SK-N-SH (cell line): ENCODE results near the gene CEBPB. TPM values are rescaled to one million over a fixed set of nuclear protein-coding genes. Genes with fewer than 3 reads are reported as not detected.
A peak's percentile ranks its signal among the peaks of the same experiment; 100 is the strongest.

Experiments
- CTCF ChIA-PET: fragments of 300-600, 350-600 bp; formaldehyde crosslinking; extraction: SDS; loops from one replicate; lab custom pipeline; 2021; lab: Yijun Ruan, JAX
- POLR2A ChIA-PET: fragments of 350-600 bp; sonication (Branson Sonifier 250); formaldehyde crosslinking; extraction: SDS; loops from one replicate; lab custom pipeline; 2020; ENCODE audit warnings: antibody characterized with exemption, inconsistent platforms; lab: Yijun Ruan, JAX
- DNase-seq: peaks from one replicate; pipeline ENCODE4 v3.0.0; 2012
- H2AFZ ChIP-seq: fragments of 200-600 bp; sonication (generic); 2 replicates; pipeline ENCODE4 v1.8.1; 2016; ENCODE audit warnings: antibody characterized with exemption, mild to moderate bottlenecking, low read depth
- H3F3A ChIP-seq: fragments of 200-600 bp; sonication (generic); replicated peaks from 2 replicates; pipeline ENCODE3; 2016; ENCODE audit warnings: antibody characterized with exemption, mild to moderate bottlenecking; ENCODE audit not compliant: insufficient read depth
- H3K27ac ChIP-seq, 2 experiments: fragments of 200-500 bp in 1 of 2; fragments of 200-600 bp in 1 of 2; sonication (Bioruptor generic) in 1 of 2; sonication (generic), shearing (Covaris generic) in 1 of 2; 2 replicates each; pipeline versions ENCODE4 v1.5.1 to v1.6.1; 2014 to 2016; ENCODE audit warnings: low read depth in 2 of 2, inconsistent platforms in 1 of 2, low read length in 1 of 2, mild to moderate bottlenecking in 1 of 2, mixed read lengths in 1 of 2
- H3K27me3 ChIP-seq: fragments of 200-600 bp; sonication (generic), shearing (Covaris generic); 2 replicates; pipeline ENCODE4 v1.6.1; 2016; ENCODE audit warnings: mixed run types; ENCODE audit not compliant: insufficient read depth
- H3K36me3 ChIP-seq, 2 experiments: fragments of 200-500 bp in 1 of 2; fragments of 200-600 bp in 1 of 2; sonication (Bioruptor generic) in 1 of 2; sonication (generic) in 1 of 2; replicated peaks in 1 of 2; 2 replicates each; pipeline versions ENCODE3 to v1.5.1; 2014 to 2016; ENCODE audit warnings: low read length in 1 of 2, mild to moderate bottlenecking in 1 of 2; ENCODE audit not compliant: insufficient read depth in 2 of 2, control insufficient read depth in 1 of 2
- H3K4me1 ChIP-seq, 2 experiments: fragments of 200-500 bp in 1 of 2; fragments of 200-600 bp in 1 of 2; sonication (Bioruptor generic) in 1 of 2; sonication (generic), shearing (Covaris generic) in 1 of 2; 2 replicates each; pipeline versions ENCODE4 v1.5.1 to v1.6.1; 2014 to 2016; ENCODE audit warnings: low read depth in 1 of 2, low read length in 1 of 2, mixed run types in 1 of 2; ENCODE audit not compliant: insufficient read depth in 2 of 2, control insufficient read depth in 1 of 2
- H3K4me2 ChIP-seq: fragments of 200-600 bp; sonication (generic), shearing (Covaris generic); 2 replicates; pipeline ENCODE4 v1.6.1; 2017; ENCODE audit warnings: mixed run types
- H3K4me3 ChIP-seq, 2 experiments: fragments of 200-500 bp in 1 of 2; fragments of 200-600 bp in 1 of 2; sonication (Bioruptor generic) in 1 of 2; sonication (generic), shearing (Covaris generic) in 1 of 2; 2 replicates each; pipeline versions ENCODE4 v1.5.1 to v1.8.1; 2014 to 2016; ENCODE audit warnings: low read depth in 2 of 2, inconsistent platforms in 1 of 2, low read length in 1 of 2, mild to moderate bottlenecking in 1 of 2, mixed read lengths in 1 of 2, moderate library complexity in 1 of 2
- H3K79me2 ChIP-seq: fragments of 200-600 bp; sonication (generic); 2 replicates; pipeline ENCODE4 v1.8.1; 2017; ENCODE audit warnings: mild to moderate bottlenecking; ENCODE audit not compliant: insufficient read depth
- H3K9ac ChIP-seq: fragments of 200-600 bp; sonication (generic); 2 replicates; pipeline ENCODE4 v1.6.1; 2017; ENCODE audit warnings: mixed run types
- H3K9me2 ChIP-seq: fragments of 200-600 bp; sonication (generic); 2 replicates; pipeline ENCODE4 v1.6.1; 2017; ENCODE audit warnings: mixed run types
- H3K9me3 ChIP-seq: fragments of 200-600 bp; sonication (generic); 2 replicates; pipeline ENCODE4 v1.6.1; 2017; ENCODE audit warnings: mixed run types, mild to moderate bottlenecking, moderate library complexity
- H4K20me1 ChIP-seq: fragments of 200-600 bp; sonication (generic); 2 replicates; pipeline ENCODE4 v1.6.1; 2017; ENCODE audit warnings: mild to moderate bottlenecking, mixed run types; ENCODE audit not compliant: insufficient read depth
- CHD2 ChIP-seq: fragments of 150-350 bp; IDR thresholded peaks from 2 replicates; pipeline ENCODE4 v1.6.1; 2018; ENCODE audit warnings: low read length; ENCODE audit not compliant: partially characterized antibody
- ELF1 ChIP-seq: IDR thresholded peaks from 2 replicates; pipeline ENCODE4 v1.4.0; 2012
- EP300 ChIP-seq, 2 experiments: IDR thresholded peaks; 2 replicates each; pipeline versions ENCODE4 v1.4.0 to v1.6.1; 2012; ENCODE audit warnings: borderline replicate concordance in 1 of 2, low read depth in 1 of 2, low read length in 1 of 2
- EZH2phosphoT487 ChIP-seq: fragments of 200-600 bp; sonication (generic); IDR thresholded peaks from 2 replicates; pipeline ENCODE4 v1.6.1; 2017; ENCODE audit warnings: low read depth, mixed run types, mild to moderate bottlenecking, antibody characterized with exemption, moderate library complexity, borderline replicate concordance
- FOSL2 ChIP-seq: IDR thresholded peaks from 2 replicates; pipeline ENCODE4 v1.4.0; 2012; ENCODE audit warnings: low read depth, mild to moderate bottlenecking, moderate library complexity, borderline replicate concordance
- FOXJ3 ChIP-seq: sonication (generic); formaldehyde crosslinking; IDR thresholded peaks from 2 replicates; pipeline ENCODE4 v1.5.1; 2020; ENCODE audit warnings: mild to moderate bottlenecking, missing genetic modification reagents
- FOXM1 ChIP-seq: IDR thresholded peaks from 2 replicates; pipeline ENCODE4 v1.4.0; 2012; ENCODE audit warnings: low read depth, mild to moderate bottlenecking
- GABPA ChIP-seq: IDR thresholded peaks from 2 replicates; pipeline ENCODE4 v1.4.0; 2012; ENCODE audit warnings: low read depth, mild to moderate bottlenecking
- GATA2 ChIP-seq: sonication (generic); formaldehyde crosslinking; IDR thresholded peaks from 2 replicates; pipeline ENCODE4 v1.5.0; 2020; ENCODE audit warnings: mild to moderate bottlenecking, missing genetic modification reagents
- JUND ChIP-seq: IDR thresholded peaks from 2 replicates; pipeline ENCODE4 v1.4.0; 2012
- MEF2A ChIP-seq: IDR thresholded peaks from 2 replicates; pipeline ENCODE4 v1.4.0; 2012; ENCODE audit warnings: low read depth, borderline replicate concordance
- MXI1 ChIP-seq: IDR thresholded peaks from 2 replicates; pipeline ENCODE4 v1.6.1; 2012; ENCODE audit warnings: mild to moderate bottlenecking, low read depth, low read length, improper control_type of control experiment
- POLR2AphosphoS5 ChIP-seq: IDR thresholded peaks from 2 replicates; pipeline ENCODE4 v1.6.1; 2012; ENCODE audit warnings: low read depth, low read length
- RAD21 ChIP-seq: IDR thresholded peaks from 2 replicates; pipeline ENCODE4 v1.6.1; 2012; ENCODE audit warnings: mild to moderate bottlenecking, low read length
- RFX5 ChIP-seq: IDR thresholded peaks from 2 replicates; pipeline ENCODE4 v1.6.1; 2012; ENCODE audit warnings: mild to moderate bottlenecking, improper control_type of control experiment, low read length
- RXRA ChIP-seq: IDR thresholded peaks from 2 replicates; pipeline ENCODE4 v1.4.0; 2012; ENCODE audit warnings: low read depth, mild to moderate bottlenecking, borderline replicate concordance
- SIN3A ChIP-seq: IDR thresholded peaks from 2 replicates; pipeline ENCODE4 v1.6.1; 2012; ENCODE audit warnings: low read depth, mild to moderate bottlenecking, low read length, moderate library complexity, borderline replicate concordance
- SMC3 ChIP-seq: IDR thresholded peaks from 2 replicates; pipeline ENCODE4 v1.6.1; 2012; ENCODE audit warnings: low read depth, low read length, improper control_type of control experiment
- TAF1 ChIP-seq: IDR thresholded peaks from 2 replicates; pipeline ENCODE4 v1.6.1; 2012; ENCODE audit warnings: low read depth, mild to moderate bottlenecking, low read length, moderate library complexity, borderline replicate concordance
- TCF12 ChIP-seq: IDR thresholded peaks from 2 replicates; pipeline ENCODE4 v1.4.0; 2012
- TEAD4 ChIP-seq: IDR thresholded peaks from 2 replicates; pipeline ENCODE4 v1.4.0; 2012; ENCODE audit warnings: mild to moderate bottlenecking, borderline replicate concordance; ENCODE audit not compliant: insufficient read depth
- YY1 ChIP-seq: IDR thresholded peaks from 2 replicates; pipeline ENCODE4 v1.4.0; 2012; ENCODE audit warnings: low read depth, mild to moderate bottlenecking
- WGBS: methylation state at CpG from one replicate; pipeline ENCODE4 v1.1.6; 2017; ENCODE audit warnings: low lambda C conversion rate; 5-methylcytosine and 5-hydroxymethylcytosine counted together
- polyA plus RNA-seq, 3 experiments: library from polyadenylated mRNA; depleted of rRNA; stranded (reverse); fragments of >200 nt; gene quantifications; 2 replicates each; pipeline ENCODE4 v1.2.3, GENCODE V29; 2012
- TF ChIP-seq, protein P1 (sequence below): IDR thresholded peaks from 2 replicates; pipeline ENCODE4 v1.4.0; 2012; ENCODE audit warnings: low read depth, borderline replicate concordance
- TF ChIP-seq, protein P2 (sequence below): fragments of 150-350 bp; IDR thresholded peaks from 2 replicates; pipeline ENCODE4 v1.6.1; 2016; ENCODE audit warnings: mild to moderate bottlenecking, low read depth, low read length
- TF ChIP-seq, protein P3 (sequence below): IDR thresholded peaks from 2 replicates; pipeline ENCODE4 v1.4.0; 2012; ENCODE audit warnings: low read depth, borderline replicate concordance
- TF ChIP-seq, protein P4 (sequence below): IDR thresholded peaks from 2 replicates; pipeline ENCODE4 v1.4.0; 2012; ENCODE audit warnings: low read depth
- TF ChIP-seq, protein P5 (sequence below): fragments of 150-350 bp; IDR thresholded peaks from 2 replicates; pipeline ENCODE4 v1.6.1; 2017; ENCODE audit warnings: antibody characterized with exemption, low read length, low read depth, borderline replicate concordance
- TF ChIP-seq, protein P6 (sequence below): IDR thresholded peaks from 2 replicates; pipeline ENCODE4; 2012

Gene CEBPB
- polyA plus RNA-seq, 1 of the 3 experiments (the other 2 are of a cell fraction), result 14.7 TPM

DNA sequence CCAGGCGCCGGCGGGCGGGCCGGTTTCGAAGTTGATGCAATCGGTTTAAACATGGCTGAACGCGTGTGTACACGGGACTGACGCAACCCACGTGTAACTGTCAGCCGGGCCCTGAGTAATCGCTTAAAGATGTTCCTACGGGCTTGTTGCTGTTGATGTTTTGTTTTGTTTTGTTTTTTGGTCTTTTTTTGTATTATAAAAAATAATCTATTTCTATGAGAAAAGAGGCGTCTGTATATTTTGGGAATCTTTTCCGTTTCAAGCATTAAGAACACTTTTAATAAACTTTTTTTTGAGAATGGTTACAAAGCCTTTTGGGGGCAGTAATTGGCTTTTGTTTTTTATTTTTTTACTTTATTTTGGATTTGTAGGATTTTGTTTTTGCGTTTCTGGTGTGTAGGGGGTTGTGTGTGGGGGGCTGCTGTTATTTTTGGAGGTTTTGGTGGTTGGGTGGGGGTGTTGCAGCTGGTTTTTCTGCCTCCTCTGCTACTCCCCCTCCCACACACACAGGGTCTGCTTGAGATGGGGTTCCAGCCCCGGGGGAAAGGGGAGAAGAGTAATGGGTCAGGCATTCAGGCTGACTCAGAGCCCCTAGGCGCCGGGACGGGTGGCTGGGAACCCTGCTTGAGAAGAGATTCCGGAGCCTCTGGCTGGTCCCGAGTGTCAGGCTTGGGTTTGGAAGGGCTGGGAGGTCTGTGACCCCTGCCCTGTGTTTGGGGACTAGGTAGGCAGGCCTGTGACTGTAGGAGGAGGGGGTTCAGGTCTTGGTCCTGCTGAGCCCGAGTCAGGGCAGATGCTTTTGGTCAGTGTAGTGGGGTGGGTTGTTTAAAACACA is 2.0 kb downstream of the CEBPB start:
- peaks cover 4 to 19% of the 10 kb centered on the region in 2 experiments; a peak in 3 of 4 replicates for H3K4me1 ChIP-seq
- no peaks in the 10 kb centered on the region for H3K9me2 ChIP-seq
- H3K9ac ChIP-seq, result peak overlapping the region; percentile 94
- ChIA-PET POLR2A (no interaction called here), CTCF (interaction anchor here (1.5 to 15.3 kb wide), 5 partner anchors 8 to 384 kb away, joined by 4 to 281 read pairs (median 21); no protein-coding TSS in a partner anchor)
- DNase-seq, result peak; percentile 85
- peaks cover 32% of the 10 kb centered on the region for H4K20me1 ChIP-seq
- peaks cover 0 to 7% of the 10 kb centered on the region in 2 experiments for H3K36me3 ChIP-seq
- 4% methylated on average over 25 of the region's 25 CpGs for WGBS
- H3K4me2 ChIP-seq, result peak overlapping the region; percentile 92
- H3K27me3 ChIP-seq, result no peaks in the 10 kb centered on the region
- H3F3A ChIP-seq, result peaks cover 3% of the 10 kb centered on the region
- H3K79me2 ChIP-seq, result peaks cover 37% of the 10 kb centered on the region
- H3K4me3 ChIP-seq, result peak overlapping the region; percentile 73 to 74
- no peak overlapping the region for H2AFZ ChIP-seq
- H3K9me3 ChIP-seq, result no peaks in the 10 kb centered on the region
- H3K27ac ChIP-seq, result peak overlapping the region; percentile 1 to 93; a peak in 3 of 4 replicates
- TF ChIP-seq YY1, result peak; percentile 77
- TF ChIP-seq, protein P1, sequence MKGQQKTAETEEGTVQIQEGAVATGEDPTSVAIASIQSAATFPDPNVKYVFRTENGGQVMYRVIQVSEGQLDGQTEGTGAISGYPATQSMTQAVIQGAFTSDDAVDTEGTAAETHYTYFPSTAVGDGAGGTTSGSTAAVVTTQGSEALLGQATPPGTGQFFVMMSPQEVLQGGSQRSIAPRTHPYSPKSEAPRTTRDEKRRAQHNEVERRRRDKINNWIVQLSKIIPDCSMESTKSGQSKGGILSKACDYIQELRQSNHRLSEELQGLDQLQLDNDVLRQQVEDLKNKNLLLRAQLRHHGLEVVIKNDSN, result peak; percentile 28; the same call in 1 of the 2 replicates
- no peak for TF ChIP-seq EZH2phosphoT487
- TF ChIP-seq RXRA, result no peak
- TF ChIP-seq, protein P2, sequence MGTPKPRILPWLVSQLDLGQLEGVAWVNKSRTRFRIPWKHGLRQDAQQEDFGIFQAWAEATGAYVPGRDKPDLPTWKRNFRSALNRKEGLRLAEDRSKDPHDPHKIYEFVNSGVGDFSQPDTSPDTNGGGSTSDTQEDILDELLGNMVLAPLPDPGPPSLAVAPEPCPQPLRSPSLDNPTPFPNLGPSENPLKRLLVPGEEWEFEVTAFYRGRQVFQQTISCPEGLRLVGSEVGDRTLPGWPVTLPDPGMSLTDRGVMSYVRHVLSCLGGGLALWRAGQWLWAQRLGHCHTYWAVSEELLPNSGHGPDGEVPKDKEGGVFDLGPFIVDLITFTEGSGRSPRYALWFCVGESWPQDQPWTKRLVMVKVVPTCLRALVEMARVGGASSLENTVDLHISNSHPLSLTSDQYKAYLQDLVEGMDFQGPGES, result no peak
- TF ChIP-seq, protein P3, sequence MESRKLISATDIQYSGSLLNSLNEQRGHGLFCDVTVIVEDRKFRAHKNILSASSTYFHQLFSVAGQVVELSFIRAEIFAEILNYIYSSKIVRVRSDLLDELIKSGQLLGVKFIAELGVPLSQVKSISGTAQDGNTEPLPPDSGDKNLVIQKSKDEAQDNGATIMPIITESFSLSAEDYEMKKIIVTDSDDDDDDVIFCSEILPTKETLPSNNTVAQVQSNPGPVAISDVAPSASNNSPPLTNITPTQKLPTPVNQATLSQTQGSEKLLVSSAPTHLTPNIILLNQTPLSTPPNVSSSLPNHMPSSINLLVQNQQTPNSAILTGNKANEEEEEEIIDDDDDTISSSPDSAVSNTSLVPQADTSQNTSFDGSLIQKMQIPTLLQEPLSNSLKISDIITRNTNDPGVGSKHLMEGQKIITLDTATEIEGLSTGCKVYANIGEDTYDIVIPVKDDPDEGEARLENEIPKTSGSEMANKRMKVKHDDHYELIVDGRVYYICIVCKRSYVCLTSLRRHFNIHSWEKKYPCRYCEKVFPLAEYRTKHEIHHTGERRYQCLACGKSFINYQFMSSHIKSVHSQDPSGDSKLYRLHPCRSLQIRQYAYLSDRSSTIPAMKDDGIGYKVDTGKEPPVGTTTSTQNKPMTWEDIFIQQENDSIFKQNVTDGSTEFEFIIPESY, result no peak
- no peak for TF ChIP-seq SMC3
- TF ChIP-seq TCF12, result peak; percentile 61
- 0 out of 2 replicates have a peak, but pooled peaks have one; percentile 8 for TF ChIP-seq GATA2 (CRISPR knock-in tag)
- peak; percentile 100 for TF ChIP-seq SIN3A
- peak; percentile 39; the same call in 1 of the 2 replicates for TF ChIP-seq JUND
- TF ChIP-seq, protein P4, sequence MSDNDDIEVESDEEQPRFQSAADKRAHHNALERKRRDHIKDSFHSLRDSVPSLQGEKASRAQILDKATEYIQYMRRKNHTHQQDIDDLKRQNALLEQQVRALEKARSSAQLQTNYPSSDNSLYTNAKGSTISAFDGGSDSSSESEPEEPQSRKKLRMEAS, result peak; percentile 100
- no peak for TF ChIP-seq FOXJ3 (CRISPR knock-in tag)
- TF ChIP-seq EP300 (IDR thresholded peaks at IDR 0.05; ENCODE audit: borderline replicate concordance in 1 of 2, low read depth in 1 of 2, low read length in 1 of 2), result no peak
- TF ChIP-seq RAD21, result no peak
- no peak for TF ChIP-seq GABPA
- TF ChIP-seq, protein P5, sequence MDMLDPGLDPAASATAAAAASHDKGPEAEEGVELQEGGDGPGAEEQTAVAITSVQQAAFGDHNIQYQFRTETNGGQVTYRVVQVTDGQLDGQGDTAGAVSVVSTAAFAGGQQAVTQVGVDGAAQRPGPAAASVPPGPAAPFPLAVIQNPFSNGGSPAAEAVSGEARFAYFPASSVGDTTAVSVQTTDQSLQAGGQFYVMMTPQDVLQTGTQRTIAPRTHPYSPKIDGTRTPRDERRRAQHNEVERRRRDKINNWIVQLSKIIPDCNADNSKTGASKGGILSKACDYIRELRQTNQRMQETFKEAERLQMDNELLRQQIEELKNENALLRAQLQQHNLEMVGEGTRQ, result no peak
- peak; percentile 40; the same call in 1 of the 2 replicates for TF ChIP-seq POLR2AphosphoS5
- no peak for TF ChIP-seq RFX5
- no peak for TF ChIP-seq TEAD4
- peak; percentile 100 for TF ChIP-seq MXI1
- peak; percentile 31; the same call in 1 of the 2 replicates for TF ChIP-seq FOSL2
- TF ChIP-seq ELF1, result no peak
- TF ChIP-seq TAF1, result no peak
- peak; percentile 43 for TF ChIP-seq CHD2
- TF ChIP-seq FOXM1, result no peak
- no peak for TF ChIP-seq MEF2A
- TF ChIP-seq, protein P6, sequence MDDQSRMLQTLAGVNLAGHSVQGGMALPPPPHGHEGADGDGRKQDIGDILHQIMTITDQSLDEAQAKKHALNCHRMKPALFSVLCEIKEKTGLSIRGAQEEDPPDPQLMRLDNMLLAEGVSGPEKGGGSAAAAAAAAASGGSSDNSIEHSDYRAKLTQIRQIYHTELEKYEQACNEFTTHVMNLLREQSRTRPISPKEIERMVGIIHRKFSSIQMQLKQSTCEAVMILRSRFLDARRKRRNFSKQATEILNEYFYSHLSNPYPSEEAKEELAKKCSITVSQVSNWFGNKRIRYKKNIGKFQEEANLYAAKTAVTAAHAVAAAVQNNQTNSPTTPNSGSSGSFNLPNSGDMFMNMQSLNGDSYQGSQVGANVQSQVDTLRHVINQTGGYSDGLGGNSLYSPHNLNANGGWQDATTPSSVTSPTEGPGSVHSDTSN, result peak; percentile 76
